CD1c-positive myeloid dendritic cell (primary cell): ENCODE results near the gene SHC2.
"Not testable (repeated sequence)": the region's sequence is repeated elsewhere in the genome, so short reads cannot be mapped to it uniquely, and the experiment has no call there.

ENCODE experiments used
- DNase-seq: peaks from one replicate; pipeline ENCODE4 v3.0.0-alpha.2; 2016; ENCODE audit errors: extremely low spot score

The SHC2 gene

GRCh38 chr19:408441-408901, 52.4 kb downstream of the SHC2 start:
- DNase-seq: no peak

DNA sequence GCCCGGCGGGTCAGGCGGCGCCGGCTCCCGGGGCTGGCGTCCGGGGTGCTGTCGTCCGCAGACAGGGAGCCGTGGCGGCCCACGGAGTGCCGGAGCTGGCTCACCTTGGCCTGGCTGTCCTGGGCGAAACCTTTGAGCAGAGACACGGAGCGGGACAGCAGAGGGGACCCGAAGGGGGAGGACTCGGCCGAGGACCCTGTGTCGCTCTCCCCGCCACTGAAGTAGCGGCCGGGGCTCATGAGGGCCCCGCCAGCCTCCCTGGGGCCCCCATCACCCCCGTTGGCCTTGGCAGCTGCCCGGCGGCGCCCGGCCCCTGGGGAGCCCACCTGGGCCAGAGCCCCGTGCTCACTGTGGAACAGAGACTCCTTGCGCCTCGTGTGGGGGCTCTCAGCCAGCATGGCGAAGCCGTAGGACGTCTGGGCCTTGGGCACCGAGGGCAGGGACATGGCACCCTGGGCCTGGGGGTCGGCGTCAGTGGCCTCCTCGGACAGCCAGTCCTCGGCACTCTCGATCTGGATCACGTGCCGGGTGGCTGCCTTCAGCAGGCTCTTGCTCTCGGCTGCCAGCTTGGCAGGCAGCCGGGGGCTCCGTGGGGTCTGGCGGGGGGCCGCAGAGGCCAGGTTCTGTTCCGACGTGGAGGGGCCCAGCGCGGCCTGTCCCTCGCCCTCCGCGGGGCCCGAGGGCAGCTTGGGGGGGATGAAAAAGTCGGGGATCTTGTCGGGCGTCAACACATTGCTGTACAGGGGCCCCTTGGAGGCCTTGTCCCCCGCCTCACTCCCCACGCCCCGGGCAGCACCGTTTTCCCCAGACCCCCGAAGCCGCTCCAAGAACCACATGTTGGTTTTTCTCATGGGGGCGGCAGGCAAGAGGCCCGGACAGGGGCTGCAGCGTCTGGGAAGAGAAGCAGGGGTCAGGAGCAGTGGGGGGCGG, 53.1 kb downstream of the SHC2 start:
- no peak for DNase-seq

- no peak for DNase-seq
Measured at GRCh38 chr19:406971-407510, 53.8 kb downstream of the SHC2 start.

- DNase-seq: no peak
Measured at GRCh38 chr19:406135-406781, 54.6 kb downstream of the SHC2 start.

- DNase-seq: no peak
Measured at GRCh38 chr19:405121-405965, 55.5 kb downstream of the SHC2 start.

DNA sequence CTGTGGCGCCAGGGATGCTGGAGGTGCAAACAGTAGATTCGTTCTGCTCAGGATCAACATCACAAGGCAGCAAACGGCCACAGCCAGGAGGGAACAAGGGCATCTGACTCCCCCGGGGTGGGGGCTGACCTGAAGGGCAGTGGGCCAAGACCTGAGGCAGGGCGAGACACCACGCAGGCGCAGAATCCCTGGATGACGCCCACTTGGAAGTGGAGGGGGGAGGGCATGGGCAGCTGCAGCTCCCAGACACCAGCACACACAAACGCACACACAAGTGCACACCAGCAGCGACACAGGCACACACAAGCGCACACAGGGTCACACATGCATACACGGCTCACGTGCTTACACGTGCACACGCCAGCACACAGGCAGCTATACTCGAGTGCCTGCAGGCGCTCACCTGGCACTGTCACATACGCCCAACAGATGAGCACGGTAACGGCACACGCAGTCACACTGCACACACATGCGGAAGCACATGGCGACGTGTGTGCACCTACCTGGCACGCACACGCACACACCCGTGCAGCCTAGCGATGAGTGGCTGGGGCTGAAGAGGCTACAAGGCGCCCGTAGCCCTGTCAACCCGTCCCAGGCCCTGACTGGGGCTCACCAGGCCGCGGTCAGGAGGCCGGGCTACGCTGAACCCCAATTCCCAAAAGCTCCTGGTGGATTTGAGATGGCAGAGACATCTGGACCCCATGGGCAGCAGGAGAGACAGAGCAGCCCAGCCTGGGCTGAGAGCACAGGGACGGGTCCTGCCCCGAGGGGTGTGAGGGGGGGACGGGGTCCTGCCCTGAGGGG, 57.4 kb downstream of the SHC2 start:
- DNase-seq: no peak

DNA sequence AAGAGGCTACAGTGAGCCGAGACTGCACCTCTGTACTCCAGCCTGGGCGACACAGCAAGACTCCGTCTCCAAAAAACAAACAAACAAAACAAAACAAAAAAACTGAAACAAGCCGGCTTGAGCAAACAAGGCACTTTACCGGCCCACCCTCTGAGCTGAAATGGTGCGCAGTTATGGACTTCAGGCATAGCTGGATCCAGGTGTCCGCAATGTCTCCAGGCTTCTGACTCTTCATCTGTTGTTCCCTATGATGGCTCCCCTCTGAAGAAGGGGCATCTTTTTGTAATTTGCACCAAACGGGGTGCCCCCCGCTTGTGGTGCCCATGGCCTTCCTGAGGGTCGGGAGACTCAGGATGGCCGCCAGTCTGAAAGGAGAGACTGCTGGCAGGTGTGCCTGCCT, 58.0 kb downstream of the SHC2 start:
- no peak for DNase-seq

DNA sequence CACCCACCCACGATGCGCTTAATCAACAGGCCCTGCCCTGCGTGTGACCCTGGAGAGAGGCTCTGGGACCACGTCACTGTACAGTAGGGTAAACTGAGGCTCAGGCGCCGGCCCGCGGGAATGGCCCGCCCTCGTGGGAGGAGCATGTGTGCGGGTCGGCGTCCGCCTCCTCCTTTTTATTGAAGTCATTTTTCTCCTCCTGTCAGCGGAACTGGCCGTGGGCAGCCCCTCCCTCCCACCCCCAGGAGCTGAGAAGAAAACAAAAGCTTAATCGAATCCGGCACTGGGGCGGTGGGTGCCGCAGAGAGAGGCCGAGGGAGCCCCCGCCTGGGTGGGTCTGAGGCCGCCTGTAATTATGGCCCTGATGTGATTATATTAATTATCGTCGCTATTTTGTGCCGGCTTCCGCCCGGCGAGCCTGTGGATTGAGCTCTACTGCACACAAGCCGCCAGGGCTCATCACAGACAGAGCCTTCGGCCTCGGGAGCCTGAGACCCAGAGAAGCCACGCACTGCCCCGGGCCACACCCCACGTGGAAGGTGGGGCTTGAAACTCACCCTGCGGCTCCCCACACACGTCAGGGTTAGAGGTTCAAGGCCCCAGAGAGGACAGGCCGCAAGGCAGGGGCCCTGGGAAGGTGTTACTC, 58.8 kb downstream of the SHC2 start:
- no peak for DNase-seq

DNA sequence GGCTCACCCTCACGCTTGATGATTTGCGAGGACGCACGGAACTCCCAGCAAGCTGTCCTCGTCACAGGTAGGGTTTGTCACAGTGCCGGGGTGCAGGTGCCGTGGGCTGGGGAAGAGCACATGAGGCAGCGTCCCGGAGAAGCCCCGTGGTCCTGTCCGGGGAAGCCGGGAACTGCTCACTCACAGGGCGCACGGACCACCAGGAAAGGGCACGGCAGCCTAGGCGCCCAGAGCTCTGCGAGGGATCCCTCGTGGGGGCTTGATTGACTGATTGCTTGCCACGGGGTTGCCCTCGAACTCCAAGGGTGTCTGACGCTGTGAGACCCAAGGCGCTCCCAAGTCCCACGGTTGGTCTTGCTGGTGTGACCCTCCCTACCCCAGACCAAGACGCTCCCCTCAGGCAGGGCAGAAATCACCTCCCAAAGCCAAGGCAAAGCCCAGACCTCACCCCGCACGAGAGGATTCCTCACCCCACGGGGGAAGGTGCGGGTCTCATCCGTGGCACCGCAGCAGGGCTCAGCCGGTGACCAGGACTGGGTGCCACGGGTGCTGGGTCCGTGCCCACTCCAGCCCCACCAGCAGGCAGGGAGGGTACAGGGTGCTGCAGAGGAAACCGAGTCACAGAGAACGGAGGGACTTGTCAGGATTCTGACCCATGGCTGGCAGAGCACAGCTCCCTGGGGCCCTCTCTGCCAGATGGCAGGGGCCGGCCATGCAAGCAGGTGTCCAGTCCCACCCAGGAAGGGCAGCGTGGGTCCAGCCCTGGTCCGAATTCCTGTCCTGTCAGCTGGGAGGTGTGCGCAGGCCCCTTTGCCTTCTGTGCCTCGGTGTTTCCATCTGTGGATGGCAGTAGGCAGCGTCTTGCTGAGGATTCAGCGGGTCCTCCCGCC, 59.6 kb downstream of the SHC2 start:
- no peak for DNase-seq

DNA sequence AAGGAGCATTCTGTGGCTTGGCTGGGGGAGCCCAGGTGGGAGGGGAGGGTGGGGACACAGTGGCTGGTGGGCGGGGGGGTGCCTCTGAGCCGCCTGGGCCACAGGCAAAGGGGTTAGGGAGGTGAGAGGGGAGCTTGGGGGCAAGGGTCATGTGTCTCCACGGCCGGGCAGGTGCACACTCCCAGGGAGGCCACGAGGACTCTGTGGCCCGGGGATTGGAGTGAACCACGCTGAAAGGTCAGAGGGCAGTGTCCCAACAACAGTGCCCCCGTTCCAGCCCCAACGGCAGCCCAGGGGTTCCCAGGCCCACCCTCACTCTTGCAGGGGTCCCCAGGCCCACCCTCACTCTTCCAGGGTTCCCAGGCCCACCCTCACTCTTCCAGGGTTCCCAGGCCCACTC, 61.5 kb downstream of the SHC2 start:
- DNase-seq: no peak

DNA sequence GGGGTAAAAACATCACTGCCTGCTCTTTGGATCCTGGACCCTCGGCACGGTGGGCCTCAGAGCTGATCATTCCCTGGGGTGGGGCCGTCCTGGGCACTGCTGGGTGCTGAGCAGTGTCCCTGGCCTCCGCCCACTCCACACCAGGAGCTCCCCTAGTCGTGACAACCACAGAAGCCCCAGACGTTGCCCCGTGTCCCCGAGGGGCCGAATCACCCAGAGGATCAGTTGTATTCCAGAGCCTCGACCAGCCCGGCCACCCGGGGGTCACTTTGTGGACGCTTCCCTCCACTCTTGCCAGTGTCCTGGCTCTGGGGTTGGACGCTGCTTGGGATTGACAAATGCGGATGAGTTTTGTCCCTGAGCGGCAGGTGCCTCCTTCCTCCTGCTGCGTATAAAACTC, 62.1 kb downstream of the SHC2 start:
- no peak for DNase-seq

- DNase-seq: no peak
Measured at GRCh38 chr19:397941-398706, 62.7 kb downstream of the SHC2 start.

DNA sequence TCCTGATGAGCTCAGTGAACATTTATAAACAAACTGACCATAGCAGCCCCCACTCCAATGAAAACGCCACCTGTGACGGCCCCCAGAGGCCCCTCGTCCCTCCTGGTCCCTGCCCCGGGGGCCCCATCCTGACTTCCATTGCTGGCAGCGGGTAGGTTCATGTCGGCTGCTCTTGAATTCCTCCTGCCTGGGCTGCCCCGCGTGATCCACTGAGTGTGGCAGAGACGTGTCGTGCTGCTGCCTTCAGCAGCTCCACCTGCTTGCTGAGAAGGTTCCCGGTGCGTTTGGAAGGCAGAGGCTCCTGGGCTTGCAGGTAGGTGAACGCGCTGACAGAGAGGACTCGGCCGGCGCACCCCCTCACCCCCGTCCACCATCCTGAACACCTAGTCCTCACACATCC, 63.5 kb downstream of the SHC2 start:
- no peak for DNase-seq

- DNase-seq: no peak
Measured at GRCh38 chr19:395467-395866, 65.4 kb downstream of the SHC2 start.

DNA sequence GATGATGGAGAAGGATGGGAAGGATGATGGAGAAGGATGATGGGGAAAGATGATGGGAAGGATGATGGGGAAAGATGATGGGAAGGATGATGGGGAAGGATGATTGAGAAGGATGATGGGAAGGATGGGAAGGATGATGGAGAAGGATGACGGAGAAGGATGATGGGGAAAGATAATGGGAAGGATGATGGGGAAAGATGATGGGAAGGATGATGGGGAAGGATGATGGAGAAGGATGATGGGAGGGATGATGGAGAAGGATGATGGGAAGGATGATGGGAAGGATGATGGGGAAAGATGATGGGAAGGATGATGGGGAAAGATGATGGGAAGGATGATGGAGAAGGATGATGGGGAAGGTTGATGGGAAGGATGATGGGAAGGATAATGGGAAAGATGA, 66.0 kb downstream of the SHC2 start:
- not testable (repeated sequence) for DNase-seq

DNA sequence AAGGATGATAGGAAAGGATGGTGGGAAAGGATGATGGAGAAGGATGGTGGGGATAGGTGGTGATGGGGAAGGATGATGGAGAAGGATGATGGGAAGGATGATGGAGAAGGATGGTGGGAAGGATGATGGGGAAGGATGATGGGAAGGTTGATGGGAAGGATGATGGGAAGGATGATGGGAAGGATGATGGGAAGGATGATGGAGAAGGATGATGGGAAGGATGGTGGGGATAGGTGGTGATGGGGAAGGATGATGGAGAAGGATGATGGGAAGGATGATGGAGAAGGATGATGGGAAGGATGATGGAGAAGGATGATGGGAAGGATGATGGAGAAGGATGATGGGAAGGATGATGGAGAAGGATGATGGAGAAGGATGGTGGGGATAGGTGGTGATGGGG, 67.3 kb downstream of the SHC2 start:
- DNase-seq: not testable (repeated sequence)

- no peak for DNase-seq
Measured at GRCh38 chr19:392375-392970, 68.4 kb downstream of the SHC2 start.

DNA sequence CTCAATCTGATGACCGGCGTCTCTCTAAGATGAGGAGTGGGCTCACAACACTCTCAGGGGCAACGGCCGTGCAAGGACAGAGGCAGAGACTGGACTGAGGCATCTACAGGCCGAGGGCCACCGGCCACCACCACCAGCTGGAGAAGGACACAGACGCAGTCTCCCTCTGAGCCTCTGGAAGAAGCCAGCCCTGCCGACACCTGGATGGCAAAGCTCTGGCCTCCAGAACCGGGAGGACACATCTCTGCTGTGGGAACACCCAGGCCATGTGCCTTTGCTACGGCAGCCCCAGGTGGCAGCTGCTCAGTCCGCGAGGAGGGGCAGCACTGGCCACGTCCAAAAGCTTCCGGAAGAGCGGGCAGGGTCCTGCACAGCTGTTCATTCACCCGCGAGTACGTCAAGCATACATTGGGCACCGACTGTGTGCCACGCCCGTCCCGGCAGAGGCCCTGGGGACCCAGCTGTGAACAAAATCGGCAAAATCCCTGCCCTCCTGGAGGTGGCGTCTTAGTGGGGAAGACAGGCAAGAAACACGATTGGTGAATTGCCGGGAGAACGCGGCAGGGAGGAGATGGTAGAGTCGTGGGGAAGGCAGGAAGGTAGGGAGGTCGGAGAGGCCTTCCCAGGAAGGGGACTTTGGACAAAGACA, 69.0 kb downstream of the SHC2 start:
- DNase-seq: no peak
